GM23338 (cell line): ENCODE results near the gene WDR5B.

ENCODE experiments used
- CREB1 ChIP-seq: fragments of 250-450 bp; sonication (Bioruptor Pico); IDR thresholded peaks from 2 replicates; pipeline ENCODE4 v1.5.0; 2020; ENCODE audit warnings: low read depth, mild to moderate bottlenecking, moderate library complexity
- CTCF ChIP-seq, 2 experiments: fragments of 200-600 bp in 1 of 2; sonication (generic) in 1 of 2; conservative IDR thresholded peaks; 2 replicates each; pipeline versions ENCODE4 v1.5.1 to v1.6.1; 2016 to 2017; ENCODE audit warnings: antibody characterized with exemption in 2 of 2, low read depth in 2 of 2, mild to moderate bottlenecking in 2 of 2, moderate library complexity in 1 of 2
- ETS1 ChIP-seq: IDR thresholded peaks from 2 replicates; pipeline ENCODE4 v1.6.1; 2016; ENCODE audit warnings: antibody characterized with exemption
- EZH2 ChIP-seq: fragments of 200-600 bp; sonication (generic); IDR thresholded peaks from one replicate; pipeline ENCODE4 v1.8.0; 2017; ENCODE audit warnings: antibody characterized with exemption, mild to moderate bottlenecking, low read depth; ENCODE audit not compliant: unreplicated experiment
- EZH2phosphoT487 ChIP-seq: fragments of 200-600 bp; sonication (generic); IDR thresholded peaks from one replicate; pipeline ENCODE4 v1.8.1; 2018; ENCODE audit warnings: antibody characterized with exemption; ENCODE audit not compliant: unreplicated experiment
- JUNB ChIP-seq: IDR thresholded peaks from one replicate; pipeline ENCODE4 v1.6.1; 2016; ENCODE audit warnings: antibody characterized with exemption; ENCODE audit not compliant: unreplicated experiment
- NANOG ChIP-seq: IDR thresholded peaks from 2 replicates; pipeline ENCODE4 v1.6.1; 2016; ENCODE audit warnings: antibody characterized with exemption, borderline replicate concordance
- POLR2AphosphoS5 ChIP-seq: IDR thresholded peaks from 2 replicates; pipeline ENCODE4 v1.6.1; 2016; ENCODE audit warnings: antibody characterized with exemption, low read depth
- REST ChIP-seq: IDR thresholded peaks from one replicate; pipeline ENCODE4 v1.6.1; 2018; ENCODE audit warnings: antibody characterized with exemption; ENCODE audit not compliant: unreplicated experiment
- STAT1 ChIP-seq: IDR thresholded peaks from one replicate; pipeline ENCODE4 v1.6.1; 2016; ENCODE audit warnings: antibody characterized with exemption; ENCODE audit not compliant: unreplicated experiment
- ZNF114 ChIP-seq: fragments of 250-450 bp; sonication (Bioruptor Pico); IDR thresholded peaks from 2 replicates; pipeline ENCODE4 v1.5.0; 2020; ENCODE audit warnings: mild to moderate bottlenecking, moderate library complexity
- ZNF331 ChIP-seq: fragments of 250-450 bp; sonication (Bioruptor Pico); IDR thresholded peaks from 2 replicates; pipeline ENCODE4 v1.5.0; 2020; ENCODE audit warnings: low read depth, mild to moderate bottlenecking, moderate library complexity
- ZNF462 ChIP-seq: fragments of 250-450 bp; sonication (Bioruptor Pico); IDR thresholded peaks from 2 replicates; pipeline ENCODE4 v1.5.0; 2020; ENCODE audit warnings: mild to moderate bottlenecking, moderate library complexity

- TF ChIP-seq ETS1 (no peak), EZH2phosphoT487 (no peak), REST (no peak), CTCF (conservative IDR thresholded peaks at IDR 0.05; ENCODE audit: low read depth in 2 of 2) (no peak), POLR2AphosphoS5 (no peak), EZH2 (no peak), JUNB (no peak), ZNF331 (CRISPR knock-in tag) (no peak), NANOG (no peak), ZNF114 (CRISPR knock-in tag) (no peak), STAT1 (no peak), CREB1 (CRISPR knock-in tag) (no peak), ZNF462 (CRISPR knock-in tag) (no peak)
These were observed 12.4 kb downstream of the WDR5B start for GRCh38 chr3:122403489-122403888.
